D341Med (cell line): Measurements from ENCODE around the gene MTPN.

Experiments
- DNase-seq: peaks from one replicate; pipeline ENCODE4 v3.0.0; 2012; ENCODE audit warnings: low spot score

Gene MTPN

DNA sequence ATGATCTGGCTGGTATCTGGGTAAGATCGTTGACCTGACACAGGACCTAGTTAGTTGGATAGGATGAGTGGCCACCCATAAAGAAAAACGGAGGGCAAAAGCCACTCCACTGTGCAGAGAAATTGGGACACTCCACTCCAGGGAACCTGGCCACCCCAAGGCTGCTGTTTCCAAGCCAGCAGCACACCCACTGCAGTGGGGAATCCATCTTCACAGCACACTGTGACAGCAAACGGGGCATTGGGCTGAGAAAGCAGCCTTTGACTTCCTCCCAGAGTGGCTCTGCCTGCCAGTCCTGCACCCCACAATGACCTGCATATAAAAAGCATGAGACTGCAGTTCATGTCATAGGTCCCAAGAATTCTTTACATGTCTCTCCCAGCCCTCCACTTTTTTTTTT is 52.9 kb downstream of the MTPN start:
- no peak for DNase-seq

DNA sequence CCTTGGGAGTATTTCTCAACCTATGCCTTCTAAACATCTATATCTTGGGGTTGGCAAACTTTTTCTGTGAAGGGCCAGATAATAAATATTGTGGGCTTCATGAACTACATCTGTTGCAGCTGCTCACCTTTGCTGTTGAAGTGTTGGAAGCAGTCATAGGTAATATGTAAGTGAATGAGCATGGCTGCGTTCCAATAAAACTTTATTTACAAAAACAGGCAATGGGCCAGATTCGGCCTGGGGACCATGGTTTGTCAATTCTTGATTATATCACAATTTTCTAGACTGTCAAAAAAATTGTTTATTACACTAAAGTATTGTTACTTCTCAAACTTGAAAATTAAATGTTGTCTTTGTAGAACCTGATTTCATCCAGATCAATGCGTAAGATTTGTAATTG is 54.9 kb downstream of the MTPN start:
- no peak for DNase-seq

DNA sequence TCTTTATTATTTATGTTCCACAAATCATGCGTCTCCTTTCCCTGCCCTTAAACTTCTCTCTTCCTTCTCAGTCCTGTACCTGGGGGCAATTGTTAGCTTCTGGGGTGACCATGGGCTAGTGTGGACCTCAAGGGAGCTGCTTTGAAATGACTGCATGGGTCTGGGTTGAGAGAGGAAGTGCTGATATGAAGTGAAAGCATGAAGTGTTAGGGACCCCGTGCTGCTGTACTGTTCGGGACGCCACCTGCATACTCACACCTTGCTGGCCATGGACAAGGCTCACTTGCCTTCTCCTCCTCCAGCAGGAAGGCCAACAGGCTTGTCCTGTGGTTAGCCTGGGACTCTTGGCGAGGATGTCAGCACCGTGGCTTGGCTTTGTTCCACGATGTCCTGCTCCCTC is 56.7 kb downstream of the MTPN start:
- DNase-seq, result no peak

DNA sequence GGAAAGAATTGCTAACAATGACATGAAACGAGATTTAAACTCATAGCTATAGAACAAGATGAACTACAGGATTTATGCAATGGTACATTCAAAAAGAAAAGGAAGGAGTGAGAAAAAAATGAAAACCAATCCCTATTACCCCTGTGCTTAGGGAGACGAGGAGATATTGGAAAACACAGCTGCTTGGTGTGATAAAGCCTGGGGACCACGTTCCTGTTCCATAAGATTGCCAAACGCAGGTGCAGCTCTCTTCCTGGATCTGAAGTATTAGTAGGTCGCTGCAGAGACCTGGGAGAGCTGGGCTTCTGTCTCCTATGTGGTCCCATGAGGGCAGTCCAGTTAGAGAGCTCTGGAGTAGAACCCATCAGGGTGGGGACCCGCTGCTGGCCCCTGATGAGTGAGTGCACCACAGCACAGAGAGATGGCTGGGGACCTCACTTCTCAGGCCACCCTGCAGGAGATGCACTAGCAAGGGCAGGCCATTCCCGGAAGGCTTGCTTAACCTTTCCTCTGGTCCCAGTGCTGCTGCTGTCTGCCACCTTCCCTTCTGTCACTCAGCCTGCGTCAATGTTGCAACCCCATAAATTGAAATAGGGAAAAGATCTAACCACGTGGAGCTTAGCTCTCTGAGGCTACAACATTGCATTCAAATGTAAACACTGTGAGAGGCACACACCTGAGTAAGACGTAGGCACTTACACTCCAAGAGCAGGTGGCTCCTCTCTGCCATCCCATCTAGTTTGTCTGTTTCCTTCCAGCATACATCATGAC is 57.9 kb downstream of the MTPN start:
- DNase-seq, result no peak

DNA sequence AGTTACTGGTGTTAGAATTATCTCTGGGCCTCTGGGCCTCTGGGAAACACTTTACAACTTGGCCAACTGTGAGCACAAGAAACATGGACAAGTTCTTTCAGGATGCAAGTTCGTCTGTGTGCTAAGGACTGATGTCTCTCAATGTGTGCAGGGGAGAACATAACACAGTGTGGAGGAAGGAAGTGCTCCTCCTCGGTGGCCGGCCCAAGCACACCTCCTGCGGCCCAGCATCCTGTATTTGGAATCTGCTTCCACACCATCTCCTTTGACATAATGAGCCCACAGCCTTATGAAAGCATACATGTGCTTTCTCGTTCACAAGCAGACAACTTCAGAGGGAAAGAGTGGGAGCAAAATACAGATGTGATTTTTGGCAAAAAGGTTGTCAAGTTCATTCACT is 59.0 kb downstream of the MTPN start:
- DNase-seq, result no peak

DNA sequence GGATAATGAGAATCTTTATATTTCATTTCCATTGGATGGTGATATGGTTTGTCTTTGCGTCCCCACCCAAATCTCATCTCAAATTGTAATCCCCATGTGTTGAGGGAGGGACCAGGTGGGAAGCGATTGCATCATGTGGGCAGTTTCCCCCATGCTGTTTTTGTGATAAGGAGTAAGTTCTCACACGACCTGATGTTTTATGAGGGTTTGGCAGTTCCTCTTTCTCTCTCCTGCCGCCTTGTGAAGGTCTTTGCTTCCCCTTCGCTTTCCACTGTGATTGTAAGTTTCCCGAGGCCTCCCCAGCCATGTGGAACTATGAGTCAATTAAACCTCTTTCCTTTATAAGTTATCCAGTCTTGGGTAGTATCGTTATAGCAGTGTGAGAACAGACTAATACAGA is 59.4 kb downstream of the MTPN start:
- no peak for DNase-seq

DNA sequence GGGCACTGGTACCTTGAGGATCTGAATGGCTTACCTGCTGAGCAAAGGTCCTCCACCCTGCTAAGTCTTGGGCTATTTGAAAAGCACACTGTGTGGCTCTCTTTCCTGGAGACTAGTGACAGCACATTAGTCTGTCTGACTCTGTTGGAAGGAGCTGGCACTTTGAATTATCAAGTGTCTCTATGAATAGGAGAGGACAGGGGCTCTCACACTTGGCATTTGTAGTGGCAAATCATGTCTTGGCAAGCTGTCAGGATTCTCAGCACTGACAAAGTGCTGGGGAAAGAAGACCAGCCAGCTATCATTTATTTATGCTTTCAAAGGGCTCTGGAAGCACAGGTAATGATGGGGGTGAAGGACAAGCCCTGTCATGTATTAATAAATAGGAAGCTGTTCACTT is 62.8 kb downstream of the MTPN start:
- DNase-seq, result no peak

DNA sequence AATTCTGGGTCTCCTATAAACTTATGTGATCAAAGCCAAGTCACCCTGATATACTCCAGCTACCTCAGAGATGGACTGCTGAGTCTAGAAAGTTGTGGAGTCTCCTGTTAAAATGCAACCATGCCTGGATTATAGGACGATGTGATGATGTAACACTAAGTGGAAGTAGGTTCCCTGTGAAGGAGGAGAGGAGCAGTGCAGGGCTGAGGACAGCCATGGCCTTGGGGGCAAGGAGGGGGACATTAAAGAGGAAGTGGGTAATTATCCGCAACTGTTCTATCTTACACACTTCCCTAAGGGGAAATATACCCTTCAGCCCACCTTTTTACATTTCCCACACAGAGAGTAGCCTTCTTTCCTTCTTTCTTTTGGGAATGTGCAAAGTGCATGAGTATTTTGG is 63.8 kb downstream of the MTPN start:
- DNase-seq, result no peak

DNA sequence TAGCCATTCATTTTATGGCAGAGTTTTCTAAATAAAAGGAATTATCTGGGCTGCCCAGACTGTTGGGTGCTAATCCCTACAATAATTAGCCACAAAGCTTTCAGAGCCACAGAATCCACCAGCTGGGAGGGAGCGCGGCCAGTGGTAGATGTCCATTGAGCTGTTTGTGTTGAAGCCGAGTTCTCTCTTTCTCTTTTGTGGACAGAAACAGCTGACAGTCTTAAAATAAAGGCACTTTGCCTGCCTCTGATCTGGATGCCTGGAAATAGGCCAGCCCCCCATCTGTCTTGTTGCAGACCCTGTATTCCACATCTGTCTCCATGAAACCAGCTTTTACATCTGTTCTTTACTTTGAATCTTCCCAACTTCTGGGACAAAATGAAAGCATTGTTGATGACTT is 66.1 kb downstream of the MTPN start:
- DNase-seq, result peak; percentile 53

DNA sequence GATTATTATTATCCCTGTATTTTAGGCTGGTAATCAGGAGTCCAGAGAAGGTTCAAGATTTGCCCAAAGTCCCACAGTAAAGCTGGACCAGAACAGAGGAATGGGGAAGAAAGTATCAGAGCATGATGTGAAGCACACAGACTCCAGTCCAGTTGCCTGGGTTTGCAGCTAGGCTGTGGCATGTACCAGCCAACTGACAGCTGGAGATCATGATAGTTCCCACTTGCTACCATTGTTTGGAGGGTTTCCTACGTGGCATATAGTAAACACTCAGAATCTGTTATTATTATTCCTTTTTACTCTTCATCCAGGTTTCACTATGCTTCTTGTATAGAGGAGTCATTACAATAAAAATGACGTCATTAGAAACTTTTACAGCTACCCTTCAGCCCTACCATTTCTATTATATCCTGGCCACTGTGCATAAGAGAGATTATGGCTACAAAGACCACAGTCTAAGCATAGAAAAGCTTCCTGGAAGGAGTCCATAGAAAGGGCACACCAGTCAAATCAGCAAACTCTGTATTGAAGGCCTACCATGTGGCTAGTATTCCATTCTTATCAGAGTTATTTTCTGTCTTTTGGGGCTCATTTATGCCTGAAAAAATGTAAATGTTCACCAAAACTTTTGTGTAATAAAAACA is 66.6 kb downstream of the MTPN start:
- DNase-seq, result no peak

DNA sequence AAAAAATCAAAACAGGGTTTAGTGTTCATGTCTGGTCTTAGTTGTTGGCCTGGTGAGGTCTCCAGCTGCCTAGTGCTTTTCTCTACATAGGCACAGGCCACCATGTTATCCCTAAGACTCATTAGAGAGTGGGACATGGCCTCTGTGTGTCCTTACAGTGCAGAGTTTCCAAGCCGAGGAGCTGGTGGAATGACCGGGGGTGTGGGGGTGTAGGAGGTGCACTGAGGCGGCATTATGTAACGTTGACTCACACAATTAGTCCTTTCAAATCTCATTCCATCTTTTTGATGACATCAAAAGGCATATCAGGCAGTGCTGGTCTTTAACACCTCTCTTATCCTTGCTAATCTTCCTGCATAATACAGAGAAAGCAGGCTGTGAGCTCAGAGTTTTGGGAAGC is 71.3 kb downstream of the MTPN start:
- no peak for DNase-seq

DNA sequence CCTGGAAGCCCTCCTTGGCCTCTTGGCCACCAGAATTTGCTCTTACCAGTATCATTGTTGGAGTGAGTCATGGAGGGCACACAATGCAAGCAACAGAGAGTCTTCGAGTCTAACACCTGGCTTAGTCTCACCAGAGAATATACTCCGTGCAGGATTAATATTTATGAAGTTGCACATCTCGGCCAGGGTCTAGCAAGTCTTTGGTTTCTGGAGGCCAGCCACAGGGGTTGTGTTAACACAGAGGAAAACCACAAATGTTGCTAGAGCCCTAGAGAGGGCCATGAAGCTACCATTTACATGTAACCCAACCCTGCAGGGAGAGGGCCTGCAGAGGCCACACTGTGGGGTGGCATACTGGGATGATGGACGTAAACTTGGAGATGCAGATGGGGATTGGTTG is 71.8 kb downstream of the MTPN start:
- no peak for DNase-seq

DNA sequence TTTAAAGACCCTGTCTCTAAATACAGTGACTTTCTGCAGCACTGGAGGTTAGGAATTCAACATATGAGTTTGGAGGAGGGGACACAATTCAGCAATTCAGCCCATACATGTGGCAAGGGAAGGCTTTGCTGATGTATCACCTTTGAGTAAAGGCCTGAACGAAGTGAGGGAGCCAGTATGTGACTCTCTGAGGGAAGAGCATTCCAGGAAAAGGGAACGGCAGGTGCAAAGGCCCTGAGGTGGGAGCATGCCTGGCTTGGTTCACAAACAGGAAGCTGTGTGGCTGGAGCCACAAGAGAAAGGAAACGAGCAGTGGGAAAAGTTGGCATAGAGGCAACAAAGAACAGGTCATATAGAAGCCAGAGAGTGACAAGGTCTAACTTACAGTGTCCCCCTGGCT is 72.9 kb downstream of the MTPN start:
- DNase-seq, result no peak

DNA sequence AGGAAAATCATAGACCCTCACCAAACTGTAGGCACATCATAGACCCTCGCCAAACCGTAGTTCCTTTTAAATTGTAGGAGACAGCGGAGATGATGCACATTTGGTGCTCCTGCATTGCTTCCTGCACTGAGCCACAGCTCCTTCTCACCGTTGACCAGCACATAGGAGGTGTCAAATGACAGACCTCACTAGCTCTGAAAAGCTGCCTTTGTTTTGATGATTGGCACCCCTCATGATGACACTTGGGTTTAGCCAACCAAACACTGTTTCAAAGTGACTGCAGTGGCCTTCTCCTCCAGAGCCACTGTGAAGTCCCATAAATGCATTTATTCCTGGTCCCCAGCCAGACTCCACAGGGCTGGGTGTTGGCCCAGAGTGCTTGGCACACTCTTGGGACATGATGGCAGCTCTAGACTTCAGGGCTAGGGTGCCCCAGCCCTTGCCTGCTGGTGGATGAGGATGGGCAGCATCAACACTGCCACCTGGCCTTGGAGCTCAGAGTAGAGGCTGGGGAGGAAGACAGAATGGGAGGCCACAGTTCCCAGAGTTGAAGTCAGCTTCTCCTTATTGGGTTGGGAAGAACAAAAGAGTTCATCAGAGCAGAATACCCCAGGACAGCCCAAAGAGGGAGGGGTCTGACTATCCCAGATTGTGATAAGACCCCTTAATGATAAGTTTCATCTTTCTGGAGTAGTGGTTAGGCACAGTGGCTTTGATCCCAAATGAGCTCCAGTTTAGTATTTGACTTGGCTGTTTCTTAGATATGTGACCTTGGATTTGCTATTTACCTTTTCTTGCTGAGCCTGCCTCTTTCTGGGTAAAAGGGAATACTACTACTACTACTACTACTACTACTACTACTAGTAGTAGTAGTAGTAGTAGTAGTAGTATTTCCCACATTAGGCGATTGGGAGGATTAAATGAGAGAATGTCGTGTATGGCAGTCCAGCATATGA is 75.3 kb downstream of the MTPN start:
- DNase-seq, result no peak

DNA sequence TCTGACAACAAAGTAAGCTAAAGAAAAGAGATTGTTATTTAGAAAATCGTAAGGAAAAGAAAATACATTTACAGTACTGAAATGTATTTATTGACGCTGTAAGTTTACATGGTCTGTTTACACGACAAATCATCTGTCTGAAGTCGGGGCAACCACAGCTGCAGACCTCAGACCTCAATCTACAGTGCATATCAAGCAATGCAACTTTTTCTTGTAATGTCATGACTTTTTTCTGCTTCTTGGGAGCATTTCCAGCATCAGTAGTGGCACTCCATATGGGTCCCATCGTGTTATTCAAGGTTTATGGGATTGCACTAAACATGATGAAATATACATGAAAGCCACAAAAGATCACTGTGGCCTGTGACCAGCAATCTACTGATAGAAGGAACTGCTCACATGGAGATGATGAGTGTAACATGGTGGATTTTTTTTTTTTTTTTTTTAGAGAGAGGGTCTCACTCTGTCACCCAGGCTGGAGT is 77.1 kb downstream of the MTPN start:
- DNase-seq, result no peak

DNA sequence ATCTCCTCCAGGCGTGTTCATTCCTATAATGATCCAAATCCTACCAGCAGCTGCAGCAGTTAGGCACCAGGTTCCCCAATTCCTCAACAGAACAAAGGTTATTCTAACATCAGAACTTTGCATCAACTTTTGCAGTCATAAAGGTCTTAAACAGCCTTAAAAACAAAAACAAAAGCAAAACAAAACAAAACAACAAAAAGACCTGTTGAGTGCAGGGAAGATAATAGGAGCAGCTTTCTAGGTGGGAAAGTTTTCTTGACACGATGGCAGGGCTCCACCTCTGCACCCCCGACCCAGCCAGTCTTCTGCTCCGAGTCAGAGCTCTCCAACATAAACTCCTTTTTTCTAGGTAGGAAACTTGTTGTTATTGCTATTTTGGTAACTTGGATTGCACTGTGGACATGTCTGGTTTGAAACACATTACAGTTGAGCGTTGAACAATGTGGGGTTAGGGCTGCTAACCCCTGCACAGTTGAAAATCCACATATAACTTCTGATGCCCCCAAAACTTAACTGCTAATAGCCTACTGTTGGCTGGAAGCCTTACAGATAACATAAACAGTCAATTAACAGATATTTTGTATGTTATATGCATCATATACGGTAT is 77.6 kb downstream of the MTPN start:
- DNase-seq, result no peak

DNA sequence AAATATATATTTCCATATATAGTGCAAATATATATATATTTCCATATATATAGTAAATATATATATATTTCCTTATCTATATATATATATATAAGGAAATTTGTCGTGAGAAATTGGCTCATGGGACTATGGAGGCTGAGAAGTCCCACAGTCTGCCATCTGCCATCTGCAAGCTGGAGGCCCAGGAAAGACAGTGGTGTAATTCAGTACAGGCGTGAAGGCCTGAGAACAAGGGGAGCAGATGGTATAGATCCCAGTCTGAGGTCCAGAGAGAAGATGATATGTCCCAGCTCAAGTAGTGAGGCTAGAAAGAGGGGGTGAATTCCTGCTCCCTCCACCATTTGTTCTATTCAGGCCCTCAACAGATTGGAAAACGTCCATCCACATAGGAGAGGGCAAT is 78.9 kb downstream of the MTPN start:
- no peak for DNase-seq

DNA sequence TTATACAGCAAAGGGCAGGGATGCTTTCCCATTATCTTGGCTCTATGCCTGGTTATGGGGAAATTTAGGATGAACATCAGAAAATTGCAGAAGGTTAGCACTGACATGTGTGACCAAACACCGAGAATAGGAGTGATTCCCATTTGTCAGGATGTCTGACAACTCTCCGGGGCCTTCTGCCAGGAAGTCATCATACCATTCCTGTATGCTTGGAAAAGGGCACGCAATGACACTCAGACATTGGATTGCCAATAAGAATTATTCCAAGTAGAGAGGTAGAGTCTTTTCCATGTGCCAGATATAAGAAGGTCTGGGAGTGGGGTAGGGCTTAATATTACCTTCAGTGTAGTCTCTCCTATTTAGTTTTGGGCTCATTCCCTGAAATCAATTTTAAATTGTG is 82.3 kb downstream of the MTPN start:
- no peak for DNase-seq

DNA sequence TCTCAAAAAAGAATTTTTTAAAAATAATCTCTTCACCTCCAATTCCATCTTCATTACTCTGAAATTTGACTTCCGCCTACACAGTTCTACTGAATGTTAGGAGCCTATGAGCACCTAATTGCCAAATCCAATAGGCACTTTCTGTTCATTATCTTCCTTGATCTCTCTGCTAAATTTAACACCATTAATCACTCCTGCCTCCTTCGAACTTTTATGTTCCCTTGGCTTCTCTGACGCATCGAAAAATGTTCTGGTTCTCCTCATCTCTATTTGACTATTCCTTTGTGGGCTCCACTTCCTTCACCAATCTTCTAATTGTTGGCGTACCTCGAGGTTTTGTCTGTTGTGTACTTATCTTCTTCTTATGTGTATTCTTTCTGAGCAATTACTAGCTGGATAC is 87.3 kb downstream of the MTPN start:
- DNase-seq, result no peak

DNA sequence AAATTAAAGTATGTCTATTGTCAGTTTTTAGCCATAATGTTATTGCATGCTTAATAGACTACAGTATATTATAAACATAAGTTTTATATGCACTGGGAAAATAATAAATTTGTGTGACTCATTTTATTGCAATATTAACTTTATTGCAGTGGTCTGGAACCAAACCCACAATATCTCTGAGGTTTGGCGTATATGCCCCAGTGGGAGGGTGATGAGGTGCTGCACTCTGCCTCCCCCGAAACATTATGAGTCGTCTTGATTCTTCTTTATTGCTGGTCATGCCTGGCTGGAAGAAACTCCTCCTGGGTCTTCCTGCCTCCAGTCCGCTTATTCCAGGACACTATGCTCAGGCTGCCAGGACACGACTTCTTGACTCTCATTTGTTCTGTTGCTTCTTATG is 88.4 kb downstream of the MTPN start:
- no peak for DNase-seq

DNA sequence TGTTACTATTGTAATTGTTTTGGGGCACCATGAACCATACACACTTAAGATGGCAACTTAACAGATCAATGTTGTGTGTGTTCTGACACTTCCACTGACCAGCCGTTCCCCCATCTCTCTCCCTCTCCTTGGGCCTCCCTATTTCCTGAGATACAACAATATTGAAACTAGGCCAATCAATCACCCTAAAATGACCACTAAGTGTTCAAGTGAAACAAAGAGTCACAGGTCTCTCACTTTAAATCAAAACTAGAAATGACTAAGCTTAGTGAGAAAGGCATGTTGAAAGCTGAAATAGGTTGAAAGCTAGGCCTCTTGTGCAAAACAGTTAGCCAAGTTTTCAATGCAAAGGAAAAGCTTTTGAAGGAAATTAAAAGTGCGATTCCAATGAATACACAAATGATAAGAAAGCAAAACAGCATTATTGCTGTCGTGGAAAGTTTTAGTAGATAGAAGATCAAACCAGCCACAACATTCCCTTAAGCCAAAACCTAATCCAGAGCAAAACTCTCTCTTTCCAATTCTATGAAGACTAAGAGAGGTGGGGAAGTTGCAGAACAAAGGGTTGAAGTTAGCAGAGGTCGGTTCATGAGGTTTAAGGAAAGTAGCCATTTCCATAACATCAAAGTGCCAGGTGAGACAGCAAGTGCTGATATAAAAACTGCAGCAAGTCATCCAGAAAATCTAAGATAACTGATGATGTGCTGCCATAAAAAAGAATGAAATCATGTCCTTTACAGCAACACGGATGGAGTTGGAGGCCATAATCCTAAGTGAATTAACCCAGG is 90.6 kb downstream of the MTPN start:
- DNase-seq, result no peak
